ENCODE measurements around the gene ST6GAL2. TPM values are rescaled to one million over a fixed set of nuclear protein-coding genes. Genes with fewer than 3 reads are reported as not detected.

The ST6GAL2 gene
- total RNA-seq, 4 donors from 2014 or later: not detected

DNA sequence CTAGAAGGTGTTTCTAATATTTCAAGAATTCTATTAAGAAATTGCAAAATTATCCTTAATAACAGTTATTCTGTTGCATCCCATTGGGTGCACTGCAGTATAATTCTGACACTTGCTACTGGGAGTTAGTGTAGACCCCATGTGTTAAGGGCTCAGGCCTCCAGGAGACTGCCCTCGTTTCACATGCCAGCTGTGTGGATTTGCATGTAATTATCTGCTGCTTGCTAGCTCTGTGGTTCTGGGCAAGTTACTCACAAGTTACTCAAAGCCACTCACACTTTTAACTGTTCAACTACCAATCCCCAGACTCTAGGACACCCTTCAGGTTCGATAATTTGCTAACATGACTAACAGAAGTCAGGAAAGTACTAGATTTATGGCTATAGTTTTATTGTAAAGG is 38.6 kb downstream of the ST6GAL2 start:
- Histone ChIP-seq H3K27ac (no peak overlapping the region), H3K9me3 (no peaks in the 10 kb centered on the region), H3K27me3 (no peaks in the 10 kb centered on the region), H3K4me3 (no peak overlapping the region), H3K4me1 (peaks cover 0 to 16% (median 0%) of the 10 kb centered on the region in 4 donors), H3K36me3 (no peaks in the 10 kb centered on the region)
- no peak for DNase-seq (ENCODE audit: low spot score in 2 of 2)
- TF ChIP-seq EP300 (IDR thresholded peaks at IDR 0.05) (no peak), POLR2A (IDR thresholded peaks at IDR 0.05) (no peak)
- TF ChIP-seq, protein P1, sequence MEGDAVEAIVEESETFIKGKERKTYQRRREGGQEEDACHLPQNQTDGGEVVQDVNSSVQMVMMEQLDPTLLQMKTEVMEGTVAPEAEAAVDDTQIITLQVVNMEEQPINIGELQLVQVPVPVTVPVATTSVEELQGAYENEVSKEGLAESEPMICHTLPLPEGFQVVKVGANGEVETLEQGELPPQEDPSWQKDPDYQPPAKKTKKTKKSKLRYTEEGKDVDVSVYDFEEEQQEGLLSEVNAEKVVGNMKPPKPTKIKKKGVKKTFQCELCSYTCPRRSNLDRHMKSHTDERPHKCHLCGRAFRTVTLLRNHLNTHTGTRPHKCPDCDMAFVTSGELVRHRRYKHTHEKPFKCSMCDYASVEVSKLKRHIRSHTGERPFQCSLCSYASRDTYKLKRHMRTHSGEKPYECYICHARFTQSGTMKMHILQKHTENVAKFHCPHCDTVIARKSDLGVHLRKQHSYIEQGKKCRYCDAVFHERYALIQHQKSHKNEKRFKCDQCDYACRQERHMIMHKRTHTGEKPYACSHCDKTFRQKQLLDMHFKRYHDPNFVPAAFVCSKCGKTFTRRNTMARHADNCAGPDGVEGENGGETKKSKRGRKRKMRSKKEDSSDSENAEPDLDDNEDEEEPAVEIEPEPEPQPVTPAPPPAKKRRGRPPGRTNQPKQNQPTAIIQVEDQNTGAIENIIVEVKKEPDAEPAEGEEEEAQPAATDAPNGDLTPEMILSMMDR (IDR thresholded peaks at IDR 0.05): no peak
- 79 to 84% methylated on average over 2 of the region's 2 CpGs for WGBS, 2 donors

DNA sequence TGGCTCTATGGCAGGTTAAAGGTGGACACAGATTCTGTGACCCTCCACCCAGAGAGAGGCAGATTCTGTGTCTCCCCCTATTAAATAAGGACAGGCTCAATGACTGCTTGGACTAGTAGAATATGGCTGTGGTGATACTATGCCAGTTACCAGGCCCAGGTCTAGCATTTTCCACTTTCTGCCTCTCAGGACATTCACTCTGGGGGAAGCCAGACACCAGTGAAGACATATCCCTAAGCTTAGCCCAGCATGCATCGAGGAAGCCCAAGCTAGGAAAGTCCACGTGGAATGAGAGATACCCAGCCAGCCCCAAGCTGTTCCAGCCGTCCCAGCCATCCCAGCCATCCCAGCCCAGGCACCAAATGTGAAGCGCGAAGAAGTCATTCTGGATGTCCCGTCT is 40.3 kb downstream of the ST6GAL2 start:
- Histone ChIP-seq H3K27me3 (no peaks in the 10 kb centered on the region), H3K4me1 (peaks cover 0 to 9% (median 0%) of the 10 kb centered on the region in 4 donors), H3K9me3 (no peaks in the 10 kb centered on the region), H3K27ac (no peak overlapping the region), H3K36me3 (no peaks in the 10 kb centered on the region), H3K4me3 (no peak overlapping the region)
- 93 to 94% methylated on average over 6 of the region's 6 CpGs for WGBS, 2 donors
- DNase-seq (ENCODE audit: low spot score in 2 of 2): no peak
- TF ChIP-seq POLR2A (IDR thresholded peaks at IDR 0.05) (no peak), EP300 (IDR thresholded peaks at IDR 0.05) (no peak)
- TF ChIP-seq, protein P1 (IDR thresholded peaks at IDR 0.05): no peak

DNA sequence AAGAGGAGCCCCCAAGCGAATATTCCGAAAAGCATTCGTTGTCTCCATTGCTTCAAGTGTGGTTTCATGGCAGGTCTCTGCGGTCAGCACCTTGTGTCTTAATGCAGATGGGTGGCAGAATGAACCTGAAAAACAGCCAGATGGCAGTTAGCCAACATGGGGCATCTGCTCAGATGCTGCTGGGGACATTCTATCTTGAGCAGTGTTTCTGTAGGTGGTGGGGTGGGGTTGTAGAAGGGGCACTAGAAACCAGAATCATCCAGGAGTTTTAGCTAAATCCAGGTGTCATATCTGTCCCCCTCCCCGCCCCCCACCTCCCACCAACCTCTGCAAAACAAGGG is 42.1 kb downstream of the ST6GAL2 start:
- TF ChIP-seq, protein P1 (IDR thresholded peaks at IDR 0.05): no peak
- TF ChIP-seq EP300 (IDR thresholded peaks at IDR 0.05): no peak
- TF ChIP-seq POLR2A (IDR thresholded peaks at IDR 0.05): no peak
- H3K27ac ChIP-seq: no peak overlapping the region
- peaks cover 0 to 16% (median 0%) of the 10 kb centered on the region in 4 donors for H3K4me1 ChIP-seq
- no peaks in the 10 kb centered on the region for H3K9me3 ChIP-seq
- DNase-seq (ENCODE audit: low spot score in 2 of 2): no peak
- no peak overlapping the region for H3K4me3 ChIP-seq
- no peaks in the 10 kb centered on the region for H3K36me3 ChIP-seq
- H3K27me3 ChIP-seq: no peaks in the 10 kb centered on the region
- WGBS, 2 donors: 89 to 96% methylated on average over 5 of the region's 5 CpGs

DNA sequence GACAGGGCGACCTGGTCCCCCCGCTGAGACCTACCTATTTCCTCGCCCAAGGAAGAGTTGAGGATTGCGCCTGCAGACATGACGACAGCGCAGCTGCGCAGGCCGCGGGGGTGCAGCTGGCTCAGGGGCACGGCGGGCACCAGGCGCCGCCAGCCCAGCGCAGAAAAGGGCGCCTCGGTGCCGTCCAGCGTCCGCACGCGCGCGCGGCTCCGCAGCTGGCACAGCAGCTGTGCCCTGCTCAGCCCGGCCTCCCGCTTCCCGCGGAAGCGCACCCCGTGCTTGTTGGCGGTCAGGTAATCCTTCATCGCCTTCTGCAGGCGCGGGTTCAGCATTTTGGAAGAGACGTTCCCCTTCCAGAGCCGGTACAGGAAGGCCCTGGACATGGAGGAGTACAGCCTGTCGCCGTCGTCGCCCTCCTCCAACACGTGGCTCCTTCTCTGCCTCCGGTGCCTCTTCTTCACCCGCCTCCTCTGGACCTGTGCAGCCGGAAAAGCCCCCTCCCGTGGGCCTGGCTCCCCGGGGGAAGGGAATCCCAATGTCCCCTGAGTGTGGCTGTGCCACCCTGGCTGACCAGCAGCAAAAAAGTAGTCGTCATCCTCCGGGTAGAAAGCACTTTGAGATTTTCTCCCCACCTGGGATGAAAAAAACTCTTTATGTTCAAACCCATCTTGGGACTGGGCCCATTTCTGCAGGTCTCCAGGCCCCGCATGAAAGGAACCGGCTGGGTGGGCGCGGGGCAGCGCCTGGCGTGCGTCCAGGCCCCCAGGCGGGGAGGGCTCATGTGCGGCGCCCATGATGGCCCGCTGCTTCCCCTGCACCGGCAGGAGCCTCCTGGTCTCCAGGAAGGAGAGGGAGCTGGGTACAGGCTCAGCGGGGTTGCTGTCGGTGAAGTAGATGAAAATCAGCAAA is 42.7 kb downstream of the ST6GAL2 start:
- H3K4me1 ChIP-seq: peaks cover 0 to 16% (median 0%) of the 10 kb centered on the region in 4 donors
- 96% methylated on average over 63 of the region's 63 CpGs for WGBS, 2 donors

More for the DNA sequence above, 42.7 kb downstream of the ST6GAL2 start:
- Histone ChIP-seq H3K9me3 (no peaks in the 10 kb centered on the region), H3K27me3 (no peaks in the 10 kb centered on the region), H3K27ac (no peak overlapping the region), H3K36me3 (no peaks in the 10 kb centered on the region), H3K4me3 (no peak overlapping the region)
- no peak for TF ChIP-seq EP300 (IDR thresholded peaks at IDR 0.05)
- TF ChIP-seq, protein P1 (IDR thresholded peaks at IDR 0.05): no peak
- no peak for DNase-seq (ENCODE audit: low spot score in 2 of 2)

Measured in tibial nerve (tissue), 4 donors.